ENCODE results near the gene ATXN3. TPM values are rescaled to one million over a fixed set of nuclear protein-coding genes. Genes with fewer than 3 reads are reported as not detected.

Gene ATXN3
- polyA plus RNA-seq, 1 donor (not counting 4 experiments of a cell fraction or from before 2014, with no cell fraction given): 27.6 TPM

DNA sequence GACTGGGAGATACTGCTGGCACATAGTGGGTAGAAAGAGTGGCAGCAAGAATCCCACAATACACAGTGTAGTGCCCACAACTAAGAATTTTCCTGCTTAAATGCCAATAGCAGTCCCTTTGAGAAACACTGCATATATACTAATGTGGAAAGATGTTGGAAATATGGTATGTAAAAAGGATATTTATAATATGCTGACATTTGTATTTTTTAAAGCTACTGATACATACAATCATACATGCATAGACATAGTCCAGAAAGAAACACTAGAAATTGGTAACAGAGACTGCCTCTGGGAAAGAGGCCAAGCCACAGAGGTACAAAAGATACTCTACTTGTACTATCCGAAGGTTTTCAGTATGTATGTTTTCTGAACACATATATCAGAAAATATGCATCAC lies 96.8 kb downstream of the ATXN3 start:
- Histone ChIP-seq H3K27me3 (ENCODE audit: control insufficient read depth, extremely low read depth, insufficient read depth, low read length) (no peaks in the 10 kb centered on the region), H3K36me3 (ENCODE audit: control insufficient read depth in 2 of 2, extremely low read depth in 1 of 2, insufficient read depth in 2 of 2, low read length in 2 of 2) (peaks cover 6 to 12% of the 10 kb centered on the region in 2 experiments), H4K20me1 (ENCODE audit: control insufficient read depth, extremely low read depth, insufficient read depth, low read length) (no peaks in the 10 kb centered on the region), H3K9ac (ENCODE audit: control insufficient read depth, extremely low read depth, insufficient read depth, low read length) (no peak overlapping the region), H3K4me1 (ENCODE audit: control insufficient read depth, extremely low read depth, insufficient read depth, low read length) (no peaks in the 10 kb centered on the region), H3K9me3 (ENCODE audit: control insufficient read depth, low read depth, low read length) (no peaks in the 10 kb centered on the region), H3K79me2 (ENCODE audit: control insufficient read depth, insufficient read depth, low read length) (no peaks in the 10 kb centered on the region), H2AFZ (ENCODE audit: control insufficient read depth, low read length) (no peak overlapping the region), H3K9me1 (ENCODE audit: control insufficient read depth, extremely low read depth, insufficient read depth, low read length) (no peaks in the 10 kb centered on the region), H3K4me2 (ENCODE audit: control insufficient read depth, extremely low read depth, insufficient read depth, low read depth, low read length) (no peak overlapping the region), H3K27ac (ENCODE audit: control insufficient read depth, insufficient read depth, low read length) (no peak overlapping the region), H3K4me3 (ENCODE audit: control insufficient read depth in 2 of 3, extremely low read depth in 1 of 3, insufficient read depth in 2 of 3, low read depth in 1 of 3, low read length in 3 of 3) (no peak overlapping the region)
- FAIRE-seq: no peak
- dilution Hi-C loops (cut with MboI; ENCODE audit: extremely low pct_ligation_motif_present, low sequenced_read_pairs): no loop called here
- no peak for DNase-seq (ENCODE audit: low read depth, low spot score)
- no peak for TF ChIP-seq EZH2 (IDR thresholded peaks at IDR 0.05; ENCODE audit: low read length)
- TF ChIP-seq, protein P1, sequence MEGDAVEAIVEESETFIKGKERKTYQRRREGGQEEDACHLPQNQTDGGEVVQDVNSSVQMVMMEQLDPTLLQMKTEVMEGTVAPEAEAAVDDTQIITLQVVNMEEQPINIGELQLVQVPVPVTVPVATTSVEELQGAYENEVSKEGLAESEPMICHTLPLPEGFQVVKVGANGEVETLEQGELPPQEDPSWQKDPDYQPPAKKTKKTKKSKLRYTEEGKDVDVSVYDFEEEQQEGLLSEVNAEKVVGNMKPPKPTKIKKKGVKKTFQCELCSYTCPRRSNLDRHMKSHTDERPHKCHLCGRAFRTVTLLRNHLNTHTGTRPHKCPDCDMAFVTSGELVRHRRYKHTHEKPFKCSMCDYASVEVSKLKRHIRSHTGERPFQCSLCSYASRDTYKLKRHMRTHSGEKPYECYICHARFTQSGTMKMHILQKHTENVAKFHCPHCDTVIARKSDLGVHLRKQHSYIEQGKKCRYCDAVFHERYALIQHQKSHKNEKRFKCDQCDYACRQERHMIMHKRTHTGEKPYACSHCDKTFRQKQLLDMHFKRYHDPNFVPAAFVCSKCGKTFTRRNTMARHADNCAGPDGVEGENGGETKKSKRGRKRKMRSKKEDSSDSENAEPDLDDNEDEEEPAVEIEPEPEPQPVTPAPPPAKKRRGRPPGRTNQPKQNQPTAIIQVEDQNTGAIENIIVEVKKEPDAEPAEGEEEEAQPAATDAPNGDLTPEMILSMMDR (optimal IDR thresholded peaks at IDR 0.05 in 1 of 3, IDR thresholded peaks at IDR 0.05 in 1 of 3, conservative IDR thresholded peaks at IDR 0.05 in 1 of 3; ENCODE audit: extremely low read depth in 1 of 3, insufficient read depth in 2 of 3, low read length in 3 of 3): no peak

Other genes starting within 250 kb of the ATXN3 start
- 12.5 to 22.6 TPM (median 15.6 TPM) in 3 replicates for gene TC2N, start 239.0 kb downstream of the ATXN3 start, polyA plus RNA-seq
- gene FBLN5, start 158.9 kb downstream of the ATXN3 start, polyA plus RNA-seq: 0.10 to 0.31 TPM (median 0.27 TPM) in 3 replicates
- 15.9 to 25.3 TPM (median 20.7 TPM) in 3 replicates for gene TRIP11, start 66.5 kb downstream of the ATXN3 start, polyA plus RNA-seq
- gene NDUFB1, start 15.1 kb upstream of the ATXN3 start, polyA plus RNA-seq: 269 to 555 TPM (median 393 TPM) in 3 replicates
- 33.8 to 67.9 TPM (median 35.4 TPM) in 3 replicates for gene CPSF2, start 15.4 kb upstream of the ATXN3 start, polyA plus RNA-seq
- 0.08 to 0.12 TPM (median 0.10 TPM) in 3 replicates for gene SLC24A4, start 216.6 kb upstream of the ATXN3 start, polyA plus RNA-seq

Measured in keratinocyte (primary cell).